Spleen (tissue), 11 donors: Measurements from ENCODE around the gene DOCK1. TPM values are rescaled to one million over a fixed set of nuclear protein-coding genes. Genes with fewer than 3 reads are reported as not detected.

Source experiments
- DNase-seq: peaks from one replicate; pipeline ENCODE4 v3.0.0-alpha.2; 2020
- H3K27ac ChIP-seq, 8 donors: fragments of 200-600 bp; sonication (generic) in 7 of 8; 1 replicate in 4 of 8; 2 replicates in 4 of 8; pipeline versions ENCODE4 v1.5.0 to v1.8.0; 2016 to 2021; ENCODE audit warnings: inconsistent platforms in 4 of 8, mild to moderate bottlenecking in 4 of 8, moderate library complexity in 1 of 8
- H3K27me3 ChIP-seq, 7 donors: fragments of 200-600 bp; sonication (generic) in 6 of 7; replicated peaks in 1 of 7; 1 replicate in 4 of 7; 2 replicates in 3 of 7; pipeline versions ENCODE4 v1.5.0 to v1.8.0; 2016 to 2021; ENCODE audit warnings: inconsistent platforms in 3 of 7, mild to moderate bottlenecking in 1 of 7
- H3K36me3 ChIP-seq, 6 donors: fragments of 200-600 bp; sonication (generic) in 5 of 6; 1 replicate in 4 of 6; 2 replicates in 2 of 6; pipeline versions ENCODE4 v1.5.0 to v1.8.0; 2016 to 2021; ENCODE audit warnings: inconsistent platforms in 2 of 6
- H3K4me1 ChIP-seq, 6 donors: fragments of 200-600 bp; sonication (generic) in 5 of 6; 1 replicate in 3 of 6; 2 replicates in 3 of 6; pipeline versions ENCODE4 v1.5.0 to v1.8.0; 2016 to 2021; ENCODE audit warnings: inconsistent platforms in 3 of 6
- H3K4me3 ChIP-seq, 8 donors: fragments of 200-600 bp; sonication (generic) in 7 of 8; 1 replicate in 4 of 8; 2 replicates in 4 of 8; pipeline versions ENCODE4 v1.5.0 to v1.8.0; 2016 to 2021; ENCODE audit warnings: inconsistent platforms in 4 of 8, mild to moderate bottlenecking in 4 of 8, moderate library complexity in 2 of 8
- H3K9me3 ChIP-seq, 8 donors: fragments of 200-600 bp; sonication (generic) in 7 of 8; 1 replicate in 4 of 8; 2 replicates in 4 of 8; pipeline versions ENCODE4 v1.5.0 to v1.8.0; 2016 to 2021; ENCODE audit warnings: inconsistent platforms in 4 of 8
- CTCF ChIP-seq, 11 experiments: fragments of 200-600 bp in 7 of 11; fragments of 450-650 bp in 4 of 11; sonication (generic) in 4 of 11; IDR thresholded peaks in 8 of 11; conservative IDR thresholded peaks in 3 of 11; 1 replicate in 7 of 11; 2 replicates in 4 of 11; pipeline versions ENCODE4 v1.4.0 to v1.8.0; 2016 to 2021; ENCODE audit warnings: antibody characterized with exemption in 11 of 11, inconsistent platforms in 4 of 11, mild to moderate bottlenecking in 1 of 11
- POLR2A ChIP-seq, 3 donors: fragments of 450-650 bp; IDR thresholded peaks; one replicate each; pipeline ENCODE4 v1.5.1; 2017; ENCODE audit warnings: antibody characterized with exemption in 3 of 3, mild to moderate bottlenecking in 1 of 3
- POLR2AphosphoS5 ChIP-seq, 3 donors: sonication (generic); formaldehyde crosslinking; IDR thresholded peaks; one replicate each; pipeline ENCODE4 v1.5.1; 2017; ENCODE audit warnings: antibody characterized with exemption in 3 of 3
- WGBS, 5 donors: extraction: QIAGEN DNeasy Blood & Tissue Kit in 3 of 5; methylation state at CpG; one replicate each; pipeline versions ENCODE4 v1.1.5 to v1.1.7; 2013 to 2018; 5-methylcytosine and 5-hydroxymethylcytosine counted together
- intact Hi-C: fragments of 100-400 bp; cut with DNase I; formaldehyde crosslinking; loops from one replicate; pipeline ENCODE4 v1.15.0; 2023; ENCODE audit warnings: low total_unique reads
- polyA plus RNA-seq, 3 donors: library from polyadenylated mRNA; stranded (reverse); fragments of 200-250 nt; gene quantifications; one replicate each; pipeline ENCODE4 v1.2.1, GENCODE V29; 2013
- total RNA-seq, 7 donors: library from RNA; depleted of rRNA in 3 of 7; stranded (reverse); fragments of >200 nt in 3 of 7; fragmentation: NEBNext Ultra II Directional in 4 of 7; extraction: Animal tissue kit (Norgen Biotek cat#: 25700) in 4 of 7; gene quantifications; one replicate each; pipeline versions ENCODE4 v1.1.0 to v1.2.1, GENCODE V29; 2016 to 2021
- donor health status: healthy with polysubstance abuse.
- donor health status: DM: no; HTN: no; CAD: no; lungs with moderate emphysema.
- donor health status: DM: no; HTN: no; CAD: no.
- donor health status: Bipolar disorder and iron deficiency.
- donor health status: healthy.
- donor health status: DM: no; HTN: no; CAD: no.
- donor health status: DM: yes; HTN: yes; CAD: no.

DOCK1 gene
- total and polyA plus RNA-seq, 10 donors = 2.2 to 40.5 (median 25.1) TPM

- no peak for DNase-seq
- Histone ChIP-seq H3K27me3 (peaks cover 0 to 7% (median 0%) of the 10 kb centered on the region in 7 donors), H3K27ac (no peak overlapping the region), H3K4me3 (no peak overlapping the region), H3K9me3 (no peaks in the 10 kb centered on the region), H3K4me1 (no peaks in the 10 kb centered on the region), H3K36me3 (no peaks in the 10 kb centered on the region)
- 90 to 91% (median 90%) methylated on average over 7 of the region's 7 CpGs for WGBS, 5 donors
- TF ChIP-seq POLR2A (IDR thresholded peaks at IDR 0.05) (no peak), POLR2AphosphoS5 (IDR thresholded peaks at IDR 0.05) (no peak), CTCF (IDR thresholded peaks at IDR 0.05 in 8 of 11, conservative IDR thresholded peaks at IDR 0.05 in 3 of 11) (no peak)
- intact Hi-C loops = no loop called here
Measured at GRCh38 chr10:127203067-127203466, 297.8 kb downstream of the DOCK1 start.

- no peak for DNase-seq
- no peaks in the 10 kb centered on the region for H3K27me3 ChIP-seq
- 83 to 96% (median 94%) methylated on average over 2 of the region's 2 CpGs for WGBS, 5 donors
- H3K4me3 ChIP-seq = no peak overlapping the region
- H3K36me3 ChIP-seq = no peaks in the 10 kb centered on the region
- H3K9me3 ChIP-seq = no peaks in the 10 kb centered on the region
- intact Hi-C loops = no loop called here
- no peaks in the 10 kb centered on the region for H3K4me1 ChIP-seq
- no peak overlapping the region for H3K27ac ChIP-seq
- TF ChIP-seq POLR2A (IDR thresholded peaks at IDR 0.05) = no peak
Measured at GRCh38 chr10:127207081-127207480, 301.9 kb downstream of the DOCK1 start.

- intact Hi-C loops = no loop called here
- H3K4me1 ChIP-seq = no peaks in the 10 kb centered on the region
- H3K27me3 ChIP-seq = no peaks in the 10 kb centered on the region
- H3K9me3 ChIP-seq = no peaks in the 10 kb centered on the region
- H3K36me3 ChIP-seq = no peaks in the 10 kb centered on the region
- TF ChIP-seq CTCF (IDR thresholded peaks at IDR 0.05 in 8 of 11, conservative IDR thresholded peaks at IDR 0.05 in 3 of 11) (no peak), POLR2A (IDR thresholded peaks at IDR 0.05) (no peak), POLR2AphosphoS5 (IDR thresholded peaks at IDR 0.05) (no peak)
- no peak for DNase-seq
- no peak overlapping the region for H3K27ac ChIP-seq
- H3K4me3 ChIP-seq = no peak overlapping the region
- 76 to 84% (median 81%) methylated on average over 7 of the region's 7 CpGs for WGBS, 5 donors
Measured at GRCh38 chr10:127210936-127211466, 305.8 kb downstream of the DOCK1 start.

GRCh38 chr10:127215866-127216265, 310.6 kb downstream of the DOCK1 start:
- H3K4me3 ChIP-seq = no peak overlapping the region

More at GRCh38 chr10:127215866-127216265, 310.6 kb downstream of the DOCK1 start:
- Histone ChIP-seq H3K9me3 (peaks cover 0 to 9% (median 2%) of the 10 kb centered on the region in 8 donors), H3K27me3 (no peaks in the 10 kb centered on the region), H3K27ac (no peak overlapping the region), H3K4me1 (no peaks in the 10 kb centered on the region), H3K36me3 (no peaks in the 10 kb centered on the region)
- DNase-seq = no peak
- TF ChIP-seq CTCF (IDR thresholded peaks at IDR 0.05 in 8 of 11, conservative IDR thresholded peaks at IDR 0.05 in 3 of 11) (no peak), POLR2AphosphoS5 (IDR thresholded peaks at IDR 0.05) (no peak), POLR2A (IDR thresholded peaks at IDR 0.05) (no peak)
- 68 to 80% (median 75%) methylated on average over 4 of the region's 4 CpGs for WGBS, 5 donors
- intact Hi-C loops = no loop called here
